Neuronal stem cell (in vitro differentiated cells): ENCODE measurements around the gene PSMG3.
A peak's percentile ranks its signal among the peaks of the same experiment; 100 is the strongest.

ENCODE experiments used
- DNase-seq: peaks from one replicate; pipeline ENCODE4 v3.0.0-alpha.2; 2013; ENCODE audit warnings: low spot score
- H2AFZ ChIP-seq: one replicate; pipeline ENCODE4 v1.6.1; 2013; ENCODE audit warnings: mild to moderate bottlenecking, low read length, inconsistent platforms
- H2AK5ac ChIP-seq: 2 replicates; pipeline ENCODE4 v1.6.1; 2013; ENCODE audit warnings: low read depth, mild to moderate bottlenecking, inconsistent platforms, low read length, moderate library complexity, mixed read lengths
- H2BK120ac ChIP-seq: 2 replicates; pipeline ENCODE4 v1.6.1; 2013; ENCODE audit warnings: low read depth, mild to moderate bottlenecking, inconsistent platforms, low read length, moderate library complexity, mixed read lengths
- H2BK12ac ChIP-seq: one replicate; pipeline ENCODE4 v1.6.1; 2013; ENCODE audit warnings: low read length, inconsistent platforms
- H2BK15ac ChIP-seq: 2 replicates; pipeline ENCODE4 v1.6.1; 2013; ENCODE audit warnings: mild to moderate bottlenecking, low read length, inconsistent platforms, mixed read lengths
- H2BK5ac ChIP-seq: one replicate; pipeline ENCODE4 v1.6.1; 2013; ENCODE audit warnings: inconsistent platforms, mild to moderate bottlenecking, low read length, moderate library complexity
- H3K14ac ChIP-seq: one replicate; pipeline ENCODE4 v1.6.1; 2013; ENCODE audit warnings: low read length, inconsistent platforms
- H3K18ac ChIP-seq: 2 replicates; pipeline ENCODE4 v1.6.1; 2013; ENCODE audit warnings: low read length, inconsistent platforms
- H3K23ac ChIP-seq: 2 replicates; pipeline ENCODE4 v1.6.1; 2013; ENCODE audit warnings: low read depth, mild to moderate bottlenecking, mixed read lengths, low read length, inconsistent platforms; ENCODE audit not compliant: poor library complexity
- H3K27ac ChIP-seq: replicated peaks from 3 replicates; pipeline ENCODE4 v1.5.1; 2013; ENCODE audit warnings: low read length, inconsistent platforms
- H3K27me3 ChIP-seq, 3 experiments: 2 replicates each; pipeline ENCODE4 v1.6.1; 2013; ENCODE audit warnings: low read length in 3 of 3, mild to moderate bottlenecking in 2 of 3, inconsistent platforms in 1 of 3, low read depth in 1 of 3, mixed read lengths in 1 of 3, moderate library complexity in 1 of 3; ENCODE audit not compliant: control insufficient read depth in 3 of 3, insufficient read depth in 3 of 3
- H3K36me3 ChIP-seq, 2 donors: replicated peaks in 1 of 2; 2 replicates each; pipeline ENCODE4 v1.6.1; 2013; ENCODE audit warnings: low read length in 2 of 2; ENCODE audit not compliant: control insufficient read depth in 2 of 2, insufficient read depth in 2 of 2
- H3K4ac ChIP-seq: 2 replicates; pipeline ENCODE4 v1.6.1; 2013; ENCODE audit warnings: inconsistent platforms, mild to moderate bottlenecking, low read length, moderate library complexity
- H3K4me1 ChIP-seq, 2 donors: 1 replicate in 1 of 2; 2 replicates in 1 of 2; pipeline ENCODE4 v1.6.1; 2013; ENCODE audit warnings: low read length in 2 of 2, low read depth in 1 of 2; ENCODE audit not compliant: control insufficient read depth in 2 of 2, insufficient read depth in 1 of 2
- H3K4me2 ChIP-seq: one replicate; pipeline ENCODE4 v1.6.1; 2013; ENCODE audit warnings: mild to moderate bottlenecking, low read length, inconsistent platforms; ENCODE audit not compliant: insufficient read depth, poor library complexity, severe bottlenecking
- H3K4me3 ChIP-seq, 2 donors: 2 replicates each; pipeline ENCODE4 v1.5.1; 2013; ENCODE audit warnings: low read length in 2 of 2, mild to moderate bottlenecking in 2 of 2, inconsistent platforms in 1 of 2, moderate library complexity in 1 of 2
- H3K79me1 ChIP-seq: one replicate; pipeline ENCODE4 v1.6.1; 2013; ENCODE audit warnings: low read depth, mild to moderate bottlenecking, inconsistent platforms, low read length, moderate library complexity
- H3K9ac ChIP-seq: one replicate; pipeline ENCODE4 v1.6.1; 2013; ENCODE audit warnings: mild to moderate bottlenecking, low read depth, low read length, inconsistent platforms; ENCODE audit not compliant: poor library complexity
- H3K9me3 ChIP-seq, 2 donors: replicated peaks in 1 of 2; 2 replicates each; pipeline versions ENCODE3 to v1.6.1; 2013; ENCODE audit warnings: low read length in 2 of 2, mild to moderate bottlenecking in 2 of 2, inconsistent platforms in 1 of 2, low read depth in 1 of 2, mixed read lengths in 1 of 2, moderate library complexity in 1 of 2; ENCODE audit not compliant: control insufficient read depth in 2 of 2, insufficient read depth in 1 of 2
- H4K8ac ChIP-seq: one replicate; pipeline ENCODE4 v1.6.1; 2013; ENCODE audit warnings: low read depth, mild to moderate bottlenecking, inconsistent platforms, low read length, moderate library complexity
- H4K91ac ChIP-seq: one replicate; pipeline ENCODE4 v1.6.1; 2013; ENCODE audit warnings: low read length, low read depth, mild to moderate bottlenecking, inconsistent platforms; ENCODE audit not compliant: poor library complexity
- WGBS, 2 donors: extraction: QIAGEN DNeasy Blood & Tissue Kit; methylation state at CpG; one replicate each; pipeline ENCODE4 v1.1.7; 2013; ENCODE audit warnings: missing lambda C conversion rate in 2 of 2, mixed read lengths in 1 of 2; ENCODE audit not compliant: insufficient read length in 2 of 2, insufficient replicate concordance in 1 of 2; ENCODE audit errors: extremely low coverage in 2 of 2; 5-methylcytosine and 5-hydroxymethylcytosine counted together

Gene PSMG3

GRCh38 chr7:1547777-1548437 lies 21.9 kb downstream of the PSMG3 start:
- Histone ChIP-seq H2AFZ (no peak overlapping the region), H3K27ac (no peak overlapping the region), H3K23ac (peak overlapping the region; percentile 73), H4K91ac (no peak overlapping the region), H2AK5ac (peak overlapping the region; percentile 92), H3K79me1 (peaks cover 2% of the 10 kb centered on the region), H3K36me3 (no peaks in the 10 kb centered on the region), H3K18ac (peak overlapping the region; percentile 64), H3K14ac (peak overlapping the region; percentile 56), H3K9ac (no peak overlapping the region), H2BK120ac (no peak overlapping the region), H3K4me2 (no peak overlapping the region), H2BK5ac (peak overlapping the region; percentile 66), H3K4me3 (no peak overlapping the region), H3K4me1 (peaks cover 0 to 3% of the 10 kb centered on the region in 2 donors), H3K4ac (no peak overlapping the region), H4K8ac (no peak overlapping the region), H3K27me3 (peaks cover 0 to 6% (median 3%) of the 10 kb centered on the region in 3 experiments), H3K9me3 (peaks cover 0 to 3% of the 10 kb centered on the region in 2 donors), H2BK15ac (peak overlapping the region; percentile 81), H2BK12ac (peak overlapping the region; percentile 94)
- no peak for DNase-seq
- no CpG with 5 or more reads among the region's 35 CpGs for WGBS, 2 donors

- H4K91ac ChIP-seq, result no peak overlapping the region
- DNase-seq, result no peak
- WGBS, 2 donors, result no CpG with 5 or more reads among the region's 41 CpGs
Measured at GRCh38 chr7:1546909-1547776, 22.7 kb downstream of the PSMG3 start.

GRCh38 chr7:1546274-1546908 lies 23.4 kb downstream of the PSMG3 start:
- no CpG with 5 or more reads among the region's 28 CpGs for WGBS, 2 donors

More at GRCh38 chr7:1546909-1547776, 22.7 kb downstream of the PSMG3 start:
- H3K4ac ChIP-seq, result no peak overlapping the region
- H3K27ac ChIP-seq, result no peak overlapping the region
- H3K4me1 ChIP-seq, result peaks cover 0 to 4% of the 10 kb centered on the region in 2 donors
- H2AFZ ChIP-seq, result no peak overlapping the region
- H3K4me2 ChIP-seq, result no peak overlapping the region
- H3K9ac ChIP-seq, result no peak overlapping the region
- peak overlapping the region; percentile 94 for H2BK12ac ChIP-seq
- no peaks in the 10 kb centered on the region for H3K36me3 ChIP-seq
- H2BK5ac ChIP-seq, result peak overlapping the region; percentile 66
- H3K23ac ChIP-seq, result peak overlapping the region; percentile 73
- peak overlapping the region; percentile 61 for H2BK120ac ChIP-seq
- H3K9me3 ChIP-seq, result peaks cover 0 to 3% of the 10 kb centered on the region in 2 donors
- no peak overlapping the region for H3K4me3 ChIP-seq
- peak overlapping the region; percentile 71 for H3K18ac ChIP-seq
- H2AK5ac ChIP-seq, result peak overlapping the region; percentile 92
- peaks cover 2% of the 10 kb centered on the region for H3K79me1 ChIP-seq
- H3K14ac ChIP-seq, result peak overlapping the region; percentile 89
- H3K27me3 ChIP-seq, result peaks cover 0 to 6% (median 3%) of the 10 kb centered on the region in 3 experiments
- peak overlapping the region; percentile 17 for H4K8ac ChIP-seq
- H2BK15ac ChIP-seq, result peak overlapping the region; percentile 81

More at GRCh38 chr7:1546274-1546908, 23.4 kb downstream of the PSMG3 start:
- Histone ChIP-seq H2BK120ac (peak overlapping the region; percentile 61), H3K4ac (peak overlapping the region; percentile 23), H3K79me1 (peaks cover 4% of the 10 kb centered on the region), H3K14ac (no peak overlapping the region), H3K27me3 (peaks cover 0 to 6% (median 3%) of the 10 kb centered on the region in 3 experiments), H3K27ac (no peak overlapping the region), H2BK15ac (no peak overlapping the region), H4K8ac (no peak overlapping the region), H2BK12ac (peak overlapping the region; percentile 94), H2AK5ac (peak overlapping the region; percentile 92), H3K4me2 (no peak overlapping the region), H3K9me3 (peaks cover 0 to 3% of the 10 kb centered on the region in 2 donors), H3K23ac (no peak overlapping the region), H3K4me3 (no peak overlapping the region), H3K18ac (peak overlapping the region; percentile 48), H3K9ac (no peak overlapping the region), H2AFZ (no peak overlapping the region), H2BK5ac (no peak overlapping the region), H4K91ac (no peak overlapping the region), H3K36me3 (no peaks in the 10 kb centered on the region), H3K4me1 (peaks cover 0 to 4% of the 10 kb centered on the region in 2 donors)
- no peak for DNase-seq
